ENCODE data around the gene CDH6. TPM values are rescaled to one million over a fixed set of nuclear protein-coding genes. Genes with fewer than 3 reads are reported as not detected.

Gene CDH6
- total and polyA plus RNA-seq, 2 donors (not counting 1 experiment from before 2014, with no cell fraction given) = not detected

DNA sequence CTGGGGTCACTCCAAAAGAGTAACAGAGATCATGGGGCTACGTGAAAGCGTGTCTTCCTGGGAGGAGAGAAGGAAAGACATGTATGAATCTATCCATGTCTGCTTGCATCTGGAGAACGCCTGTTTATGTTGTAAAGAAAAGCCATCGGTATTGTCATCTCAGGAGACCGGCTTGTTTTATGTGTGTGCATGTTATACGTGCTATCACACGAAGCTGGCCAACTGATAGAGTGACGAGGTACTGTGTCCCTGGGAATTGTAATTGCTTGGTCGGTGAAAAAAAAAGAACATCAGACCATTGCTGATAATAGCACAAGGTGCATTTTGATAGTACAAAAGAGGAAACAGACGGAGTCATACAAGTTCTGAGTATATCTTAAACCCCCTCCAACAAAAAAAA, 370 bp upstream of the CDH6 start:
- H3K4me1 ChIP-seq (ENCODE audit: control insufficient read depth in 2 of 2, insufficient read depth in 2 of 2, low read length in 2 of 2) = no peaks in the 10 kb centered on the region
- no peaks in the 10 kb centered on the region for H3K36me3 ChIP-seq (replicated peaks in 1 of 2; ENCODE audit: control extremely low read depth in 1 of 2, control insufficient read depth in 1 of 2, extremely low read depth in 1 of 2, insufficient read depth in 2 of 2, low read length in 1 of 2)
- DNase-seq = no peak
- H3K4me2 ChIP-seq (replicated peaks; ENCODE audit: low read depth, low read length, poor library complexity, severe bottlenecking) = no peak overlapping the region
- H3K4me3 Mint-ChIP-seq = no peak overlapping the region
- POLR2A ChIA-PET = no interaction called here
- H4K20me1 ChIP-seq (ENCODE audit: control insufficient read depth, insufficient read depth, low read length, poor library complexity, severe bottlenecking) = no peaks in the 10 kb centered on the region
- H3K27ac Mint-ChIP-seq = no peak overlapping the region
- intact Hi-C loops (cut with micrococcal nuclease) = no loop called here
- peaks cover 7% of the 10 kb centered on the region for H3K4me1 Mint-ChIP-seq
- CTCF ChIA-PET = no interaction called here
- TF ChIP-seq EZH2 (IDR thresholded peaks at IDR 0.05; ENCODE audit: borderline replicate concordance, insufficient read depth, low read depth, low read length, poor library complexity, severe bottlenecking) = no peak
- TF ChIP-seq, protein P1, sequence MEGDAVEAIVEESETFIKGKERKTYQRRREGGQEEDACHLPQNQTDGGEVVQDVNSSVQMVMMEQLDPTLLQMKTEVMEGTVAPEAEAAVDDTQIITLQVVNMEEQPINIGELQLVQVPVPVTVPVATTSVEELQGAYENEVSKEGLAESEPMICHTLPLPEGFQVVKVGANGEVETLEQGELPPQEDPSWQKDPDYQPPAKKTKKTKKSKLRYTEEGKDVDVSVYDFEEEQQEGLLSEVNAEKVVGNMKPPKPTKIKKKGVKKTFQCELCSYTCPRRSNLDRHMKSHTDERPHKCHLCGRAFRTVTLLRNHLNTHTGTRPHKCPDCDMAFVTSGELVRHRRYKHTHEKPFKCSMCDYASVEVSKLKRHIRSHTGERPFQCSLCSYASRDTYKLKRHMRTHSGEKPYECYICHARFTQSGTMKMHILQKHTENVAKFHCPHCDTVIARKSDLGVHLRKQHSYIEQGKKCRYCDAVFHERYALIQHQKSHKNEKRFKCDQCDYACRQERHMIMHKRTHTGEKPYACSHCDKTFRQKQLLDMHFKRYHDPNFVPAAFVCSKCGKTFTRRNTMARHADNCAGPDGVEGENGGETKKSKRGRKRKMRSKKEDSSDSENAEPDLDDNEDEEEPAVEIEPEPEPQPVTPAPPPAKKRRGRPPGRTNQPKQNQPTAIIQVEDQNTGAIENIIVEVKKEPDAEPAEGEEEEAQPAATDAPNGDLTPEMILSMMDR (IDR thresholded peaks at IDR 0.05) = no peak
- no peaks in the 10 kb centered on the region for H3K79me2 ChIP-seq (ENCODE audit: control insufficient read depth, insufficient read depth, low read length)
- peak overlapping the region; percentile 28 for H2AFZ ChIP-seq (ENCODE audit: insufficient read depth, low read depth, low read length, poor library complexity, severe bottlenecking)
- no peak overlapping the region for H3K4me3 ChIP-seq (ENCODE audit: control extremely low read depth in 1 of 5, extremely low read depth in 1 of 5, insufficient read depth in 1 of 5, low read depth in 2 of 5, low read length in 4 of 5)
- peaks cover 0 to 28% (median 21%) of the 10 kb centered on the region in 4 experiments for H3K27me3 ChIP-seq (replicated peaks in 1 of 4; ENCODE audit: control extremely low read depth in 1 of 4, control insufficient read depth in 3 of 4, insufficient read depth in 4 of 4, low read length in 3 of 4)
- no peak overlapping the region for H3K9ac ChIP-seq (ENCODE audit: low read length)
- no peak overlapping the region for H3K27ac ChIP-seq (ENCODE audit: low read length in 2 of 2)
- H3K27me3 Mint-ChIP-seq = peaks cover 39% of the 10 kb centered on the region
- no peaks in the 10 kb centered on the region for H3K9me3 Mint-ChIP-seq (ENCODE audit: insufficient read depth)
- peaks cover 0 to 5% (median 0%) of the 10 kb centered on the region in 3 donors for H3K9me3 ChIP-seq (ENCODE audit: control extremely low read depth in 1 of 3, control insufficient read depth in 2 of 3, insufficient read depth in 1 of 3, low read length in 2 of 3)
- WGBS (ENCODE audit: insufficient coverage) = 60% methylated on average over 5 of the region's 10 CpGs
- no peak for ATAC-seq (ENCODE audit: low read depth)

DNA sequence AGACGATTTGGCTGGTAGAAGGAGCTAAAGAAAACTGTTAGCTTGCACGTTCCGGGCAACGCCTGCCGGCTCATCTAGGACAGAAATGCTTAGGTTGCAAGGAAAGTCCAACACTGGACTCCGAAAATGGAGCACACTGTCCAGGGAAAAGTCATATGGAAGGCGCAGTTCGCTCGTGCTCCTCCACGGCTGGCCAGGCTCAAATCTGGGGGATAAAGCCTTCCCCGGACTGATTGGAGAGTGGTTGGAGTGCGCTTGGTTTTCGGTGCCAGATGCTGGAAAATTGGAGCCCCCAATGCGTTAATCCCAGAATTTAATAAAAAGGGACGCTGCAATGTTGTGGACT, 955 bp downstream of the CDH6 start:
- Histone ChIP-seq H3K9me3 (ENCODE audit: control extremely low read depth in 1 of 3, control insufficient read depth in 2 of 3, insufficient read depth in 1 of 3, low read length in 2 of 3) (peaks cover 0 to 5% (median 0%) of the 10 kb centered on the region in 3 donors), H3K36me3 (replicated peaks in 1 of 2; ENCODE audit: control extremely low read depth in 1 of 2, control insufficient read depth in 1 of 2, extremely low read depth in 1 of 2, insufficient read depth in 2 of 2, low read length in 1 of 2) (no peaks in the 10 kb centered on the region), H2AFZ (ENCODE audit: insufficient read depth, low read depth, low read length, poor library complexity, severe bottlenecking) (no peak overlapping the region), H3K4me3 (ENCODE audit: control extremely low read depth in 1 of 5, extremely low read depth in 1 of 5, insufficient read depth in 1 of 5, low read depth in 2 of 5, low read length in 4 of 5) (no peak overlapping the region), H3K27me3 (replicated peaks in 1 of 4; ENCODE audit: control extremely low read depth in 1 of 4, control insufficient read depth in 3 of 4, insufficient read depth in 4 of 4, low read length in 3 of 4) (peaks cover 0 to 28% (median 21%) of the 10 kb centered on the region in 4 experiments), H3K9ac (ENCODE audit: low read length) (no peak overlapping the region), H3K79me2 (ENCODE audit: control insufficient read depth, insufficient read depth, low read length) (no peaks in the 10 kb centered on the region), H3K4me2 (replicated peaks; ENCODE audit: low read depth, low read length, poor library complexity, severe bottlenecking) (no peak overlapping the region), H3K4me1 (ENCODE audit: control insufficient read depth in 2 of 2, insufficient read depth in 2 of 2, low read length in 2 of 2) (no peaks in the 10 kb centered on the region), H3K27ac (ENCODE audit: low read length in 2 of 2) (no peak overlapping the region), H4K20me1 (ENCODE audit: control insufficient read depth, insufficient read depth, low read length, poor library complexity, severe bottlenecking) (no peaks in the 10 kb centered on the region)
- DNase-seq (no peak), ATAC-seq (ENCODE audit: low read depth) (no peak)
- TF ChIP-seq, protein P1 (IDR thresholded peaks at IDR 0.05) = no peak
- peaks cover 7% of the 10 kb centered on the region for H3K4me1 Mint-ChIP-seq
- intact Hi-C loops (cut with micrococcal nuclease) = no loop called here
- no peak overlapping the region for H3K4me3 Mint-ChIP-seq
- no peak overlapping the region for H3K27ac Mint-ChIP-seq
- peaks cover 39% of the 10 kb centered on the region for H3K27me3 Mint-ChIP-seq
- POLR2A ChIA-PET = no interaction called here
- CTCF ChIA-PET = no interaction called here
- H3K9me3 Mint-ChIP-seq (ENCODE audit: insufficient read depth) = no peaks in the 10 kb centered on the region
- WGBS (ENCODE audit: insufficient coverage) = 18% methylated on average over 15 of the region's 15 CpGs

Measured in B cell (primary cell).